ENCODE results near the gene MDN1.

GRCh38 chr6:89858041-89858440, 38.4 kb upstream of the MDN1 start:
- TF ChIP-seq EZH2 (IDR thresholded peaks at IDR 0.05; ENCODE audit: borderline replicate concordance, insufficient read depth, low read depth, low read length, poor library complexity, severe bottlenecking), result no peak
- TF ChIP-seq, protein P1, sequence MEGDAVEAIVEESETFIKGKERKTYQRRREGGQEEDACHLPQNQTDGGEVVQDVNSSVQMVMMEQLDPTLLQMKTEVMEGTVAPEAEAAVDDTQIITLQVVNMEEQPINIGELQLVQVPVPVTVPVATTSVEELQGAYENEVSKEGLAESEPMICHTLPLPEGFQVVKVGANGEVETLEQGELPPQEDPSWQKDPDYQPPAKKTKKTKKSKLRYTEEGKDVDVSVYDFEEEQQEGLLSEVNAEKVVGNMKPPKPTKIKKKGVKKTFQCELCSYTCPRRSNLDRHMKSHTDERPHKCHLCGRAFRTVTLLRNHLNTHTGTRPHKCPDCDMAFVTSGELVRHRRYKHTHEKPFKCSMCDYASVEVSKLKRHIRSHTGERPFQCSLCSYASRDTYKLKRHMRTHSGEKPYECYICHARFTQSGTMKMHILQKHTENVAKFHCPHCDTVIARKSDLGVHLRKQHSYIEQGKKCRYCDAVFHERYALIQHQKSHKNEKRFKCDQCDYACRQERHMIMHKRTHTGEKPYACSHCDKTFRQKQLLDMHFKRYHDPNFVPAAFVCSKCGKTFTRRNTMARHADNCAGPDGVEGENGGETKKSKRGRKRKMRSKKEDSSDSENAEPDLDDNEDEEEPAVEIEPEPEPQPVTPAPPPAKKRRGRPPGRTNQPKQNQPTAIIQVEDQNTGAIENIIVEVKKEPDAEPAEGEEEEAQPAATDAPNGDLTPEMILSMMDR (IDR thresholded peaks at IDR 0.05), result no peak
